ENCODE measurements around the gene CLIC4. TPM values are rescaled to one million over a fixed set of nuclear protein-coding genes. Genes with fewer than 3 reads are reported as not detected.

The CLIC4 gene
- total RNA-seq, 4 donors from 2014 or later = 17.3 to 63.5 (median 32.6) TPM

DNA sequence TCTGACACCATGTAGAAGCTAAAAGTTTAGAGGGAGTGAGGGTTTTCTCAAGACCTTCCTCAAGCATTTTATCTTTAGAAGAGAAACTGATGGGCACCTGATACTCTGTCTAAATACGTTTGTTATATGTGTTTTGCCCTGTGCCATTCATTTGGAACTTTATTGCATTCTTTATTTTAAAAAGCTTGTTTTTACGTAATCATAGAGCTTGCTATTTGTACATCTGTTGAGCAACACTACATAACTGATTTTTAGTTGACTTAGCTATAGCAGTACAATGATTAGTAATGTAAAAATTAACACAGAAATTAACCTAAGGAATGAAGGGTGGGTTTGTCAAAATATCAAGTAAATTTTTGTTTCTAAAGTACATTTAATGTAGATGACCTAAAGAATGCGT is 96.3 kb downstream of the CLIC4 start:
- H3K27me3 ChIP-seq = no peaks in the 10 kb centered on the region
- H3K9me3 ChIP-seq = no peaks in the 10 kb centered on the region
- peaks cover 0 to 5% (median 0%) of the 10 kb centered on the region in 3 donors for H3K36me3 ChIP-seq
- H3K4me1 ChIP-seq = no peaks in the 10 kb centered on the region
- no peak for DNase-seq
- TF ChIP-seq POLR2A (IDR thresholded peaks at IDR 0.05) = no peak
- TF ChIP-seq, protein P1, sequence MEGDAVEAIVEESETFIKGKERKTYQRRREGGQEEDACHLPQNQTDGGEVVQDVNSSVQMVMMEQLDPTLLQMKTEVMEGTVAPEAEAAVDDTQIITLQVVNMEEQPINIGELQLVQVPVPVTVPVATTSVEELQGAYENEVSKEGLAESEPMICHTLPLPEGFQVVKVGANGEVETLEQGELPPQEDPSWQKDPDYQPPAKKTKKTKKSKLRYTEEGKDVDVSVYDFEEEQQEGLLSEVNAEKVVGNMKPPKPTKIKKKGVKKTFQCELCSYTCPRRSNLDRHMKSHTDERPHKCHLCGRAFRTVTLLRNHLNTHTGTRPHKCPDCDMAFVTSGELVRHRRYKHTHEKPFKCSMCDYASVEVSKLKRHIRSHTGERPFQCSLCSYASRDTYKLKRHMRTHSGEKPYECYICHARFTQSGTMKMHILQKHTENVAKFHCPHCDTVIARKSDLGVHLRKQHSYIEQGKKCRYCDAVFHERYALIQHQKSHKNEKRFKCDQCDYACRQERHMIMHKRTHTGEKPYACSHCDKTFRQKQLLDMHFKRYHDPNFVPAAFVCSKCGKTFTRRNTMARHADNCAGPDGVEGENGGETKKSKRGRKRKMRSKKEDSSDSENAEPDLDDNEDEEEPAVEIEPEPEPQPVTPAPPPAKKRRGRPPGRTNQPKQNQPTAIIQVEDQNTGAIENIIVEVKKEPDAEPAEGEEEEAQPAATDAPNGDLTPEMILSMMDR (IDR thresholded peaks at IDR 0.05) = no peak
- H3K27ac ChIP-seq = no peak overlapping the region
- H3K4me3 ChIP-seq = no peak overlapping the region

DNA sequence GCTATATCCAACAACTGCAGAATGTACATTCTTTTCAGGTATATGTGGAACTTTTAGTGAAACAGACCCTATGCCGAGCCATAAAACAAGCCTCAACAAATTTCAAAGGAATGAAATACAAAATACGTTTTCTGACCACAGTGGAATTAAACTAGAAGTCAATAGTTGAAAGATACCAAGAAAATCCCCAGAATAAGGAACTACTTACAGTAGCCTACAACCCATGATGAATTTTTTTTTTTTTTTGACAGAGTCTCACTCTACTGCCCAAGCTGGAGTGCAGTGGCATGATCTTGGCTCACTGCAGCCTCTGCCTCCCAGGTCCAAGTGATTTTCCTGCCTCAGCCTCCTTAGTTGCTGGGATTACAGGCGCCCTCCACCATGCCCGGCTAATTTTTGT is 101.4 kb downstream of the CLIC4 start:
- Histone ChIP-seq H3K27ac (no peak overlapping the region), H3K36me3 (no peaks in the 10 kb centered on the region), H3K9me3 (no peaks in the 10 kb centered on the region)

DNA sequence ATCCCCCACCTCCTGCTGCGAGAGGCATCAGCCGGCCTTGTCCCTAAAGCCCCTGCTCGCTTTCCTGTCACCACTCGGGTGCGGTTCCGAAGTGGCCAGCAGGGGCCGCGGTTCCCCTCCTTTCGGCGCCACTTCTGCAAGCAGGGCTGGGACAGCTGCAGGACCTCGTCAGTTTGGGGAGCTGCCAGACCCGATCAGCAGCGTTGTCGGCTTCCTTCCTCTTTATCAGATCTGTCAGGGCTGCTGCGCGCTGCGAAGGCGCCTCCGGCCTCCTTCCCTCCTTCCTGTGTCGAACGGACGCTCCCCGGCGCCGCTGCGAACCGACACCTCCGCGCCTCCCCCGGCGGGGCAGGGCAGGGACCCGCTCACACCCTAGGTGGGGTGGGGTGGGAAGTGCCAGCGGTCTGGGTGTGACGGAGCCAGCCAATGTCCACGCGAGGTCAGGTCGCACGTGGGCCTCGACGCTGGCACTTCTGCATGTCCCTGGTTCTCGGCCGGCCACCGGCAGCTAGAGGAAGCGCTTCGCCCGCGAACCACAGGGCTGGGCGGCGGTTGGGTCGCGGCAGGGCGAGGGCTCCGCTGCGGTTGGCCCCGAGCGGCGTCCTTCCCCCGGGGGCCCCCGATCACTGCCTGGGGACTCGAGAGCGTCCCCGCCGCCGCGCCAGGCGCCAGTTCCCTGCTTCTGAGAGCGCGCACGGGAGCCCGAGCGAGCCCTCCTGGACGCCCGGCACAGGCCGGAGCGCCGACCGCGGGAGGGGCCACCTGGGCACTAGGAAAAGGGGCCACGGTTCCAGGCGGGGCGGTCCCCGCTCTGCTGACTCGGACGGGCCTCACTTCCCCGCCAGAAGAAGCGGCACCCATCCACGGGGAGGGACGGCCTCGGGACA is 103.0 kb downstream of the CLIC4 start:
- Histone ChIP-seq H3K36me3 (no peaks in the 10 kb centered on the region), H3K4me3 (peak overlapping the region; percentile 43 to 64 (median 52))

More for the DNA sequence above, 101.4 kb downstream of the CLIC4 start:
- Histone ChIP-seq H3K27me3 (no peaks in the 10 kb centered on the region), H3K4me1 (peaks cover 0 to 16% (median 5%) of the 10 kb centered on the region in 4 donors), H3K4me3 (no peak overlapping the region)
- no peak for DNase-seq
- no peak for TF ChIP-seq POLR2A (IDR thresholded peaks at IDR 0.05)
- TF ChIP-seq, protein P1 (IDR thresholded peaks at IDR 0.05) = no peak

DNA sequence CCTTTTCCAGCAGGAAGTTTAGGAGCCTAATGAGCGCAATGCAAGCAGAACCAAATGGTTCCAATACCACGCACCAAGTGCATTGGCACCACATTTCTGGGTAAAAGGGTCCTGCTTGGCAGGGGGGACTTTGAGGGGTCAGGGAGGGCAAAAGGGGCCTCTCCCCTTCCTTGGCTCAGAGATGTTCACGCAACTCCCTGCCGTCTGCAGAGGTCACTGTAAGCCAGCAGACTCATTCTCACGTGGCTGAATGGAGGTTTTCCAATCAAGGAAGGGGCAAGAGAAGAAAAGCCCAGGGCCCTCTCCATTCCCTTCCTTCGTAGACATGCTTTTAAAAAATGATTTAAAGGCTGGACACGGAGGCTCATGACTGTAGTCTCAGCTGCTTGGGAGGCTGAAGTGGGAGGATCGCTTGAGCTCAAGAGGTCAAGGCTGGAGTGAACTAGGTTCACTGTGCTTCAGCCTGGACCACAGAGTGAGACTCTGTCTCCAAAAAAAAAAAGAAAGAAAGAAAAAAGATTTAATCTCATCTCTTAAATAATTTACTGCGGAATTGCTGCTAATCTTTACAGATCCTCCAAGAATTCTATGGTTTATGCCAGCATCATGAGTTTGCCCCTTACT is 104.5 kb downstream of the CLIC4 start:
- H3K9me3 ChIP-seq = no peaks in the 10 kb centered on the region
- DNase-seq = peak in 2 of 3 donors; percentile 58 to 68
- peaks cover 0 to 16% (median 5%) of the 10 kb centered on the region in 4 donors for H3K4me1 ChIP-seq
- no peaks in the 10 kb centered on the region for H3K27me3 ChIP-seq
- H3K36me3 ChIP-seq = no peaks in the 10 kb centered on the region
- H3K4me3 ChIP-seq = no peak overlapping the region
- H3K27ac ChIP-seq = no peak overlapping the region
- no peak for TF ChIP-seq POLR2A (IDR thresholded peaks at IDR 0.05)
- TF ChIP-seq, protein P1 (IDR thresholded peaks at IDR 0.05) = peak in 4 of 6 experiments; percentile 27 to 62 (median 44)

More for the DNA sequence above, 103.0 kb downstream of the CLIC4 start:
- Histone ChIP-seq H3K27ac (peak overlapping the region; percentile 71 to 88 (median 78)), H3K27me3 (no peaks in the 10 kb centered on the region), H3K9me3 (no peaks in the 10 kb centered on the region), H3K4me1 (peaks cover 0 to 16% (median 5%) of the 10 kb centered on the region in 4 donors)
- TF ChIP-seq, protein P1 (IDR thresholded peaks at IDR 0.05) = peak; percentile 91 to 98 (median 96)
- peak in 1 of 2 donors; percentile 46 for TF ChIP-seq POLR2A (IDR thresholded peaks at IDR 0.05)
- peak; percentile 92 to 98 (median 94) for DNase-seq

DNA sequence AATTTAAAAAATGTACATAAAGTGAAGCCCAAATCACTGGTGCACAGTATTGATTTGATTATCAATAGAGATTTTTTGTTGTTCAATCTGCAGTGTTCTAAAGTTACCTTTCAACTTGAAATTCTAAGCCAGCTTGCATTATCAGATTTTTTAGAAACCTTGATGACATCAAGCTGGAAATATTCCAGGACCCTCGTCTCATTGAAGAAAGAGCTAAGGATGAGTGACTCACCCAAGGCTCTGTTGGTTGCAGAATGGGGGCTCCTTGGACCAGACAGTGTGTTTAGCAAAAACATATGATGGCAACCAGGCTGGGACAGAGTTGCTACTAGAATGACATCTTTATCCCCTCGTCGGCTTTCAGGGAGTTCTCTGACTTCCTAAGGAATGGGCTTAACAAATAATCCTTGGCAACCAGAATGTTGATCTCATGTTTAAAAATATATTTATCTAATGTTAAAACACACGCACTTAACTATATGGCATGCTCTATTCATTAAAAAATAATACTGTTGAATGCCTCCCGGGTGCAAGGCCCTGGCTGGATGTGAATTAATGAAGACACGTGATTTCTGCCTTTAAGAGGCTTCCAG is 105.2 kb downstream of the CLIC4 start:
- peaks cover 0 to 16% (median 5%) of the 10 kb centered on the region in 4 donors for H3K4me1 ChIP-seq
- no peak overlapping the region for H3K27ac ChIP-seq
- no peaks in the 10 kb centered on the region for H3K36me3 ChIP-seq
- no peaks in the 10 kb centered on the region for H3K9me3 ChIP-seq
- TF ChIP-seq, protein P1 (IDR thresholded peaks at IDR 0.05) = no peak
- TF ChIP-seq POLR2A (IDR thresholded peaks at IDR 0.05) = no peak
- DNase-seq = no peak
- H3K27me3 ChIP-seq = no peaks in the 10 kb centered on the region
- H3K4me3 ChIP-seq = no peak overlapping the region

Measured in Peyer's patch (tissue), 4 donors.